ENCODE data around the gene KAT7.
A peak's percentile ranks its signal among the peaks of the same experiment; 100 is the strongest.

KAT7 gene

DNA sequence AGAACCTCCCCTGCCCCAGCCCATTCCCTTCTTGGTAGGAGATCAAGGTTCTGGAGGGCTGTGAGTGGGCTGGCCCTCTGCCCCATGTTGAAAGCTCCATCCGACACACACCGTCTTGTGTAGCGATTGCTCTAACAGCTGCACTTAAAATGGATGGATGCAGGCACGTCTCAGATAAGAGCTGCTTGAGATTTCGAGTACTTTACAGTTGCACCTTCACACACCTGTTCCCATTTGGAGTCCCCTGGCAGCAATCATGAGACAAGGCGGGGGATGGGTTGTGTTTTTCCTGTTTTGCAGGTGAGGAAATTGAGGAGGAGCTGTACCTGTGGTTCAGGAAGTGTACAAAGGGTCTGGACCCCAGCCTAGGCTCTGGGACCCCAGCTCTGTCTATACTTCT, 85.0 kb downstream of the KAT7 start:
- no peak for DNase-seq

DNA sequence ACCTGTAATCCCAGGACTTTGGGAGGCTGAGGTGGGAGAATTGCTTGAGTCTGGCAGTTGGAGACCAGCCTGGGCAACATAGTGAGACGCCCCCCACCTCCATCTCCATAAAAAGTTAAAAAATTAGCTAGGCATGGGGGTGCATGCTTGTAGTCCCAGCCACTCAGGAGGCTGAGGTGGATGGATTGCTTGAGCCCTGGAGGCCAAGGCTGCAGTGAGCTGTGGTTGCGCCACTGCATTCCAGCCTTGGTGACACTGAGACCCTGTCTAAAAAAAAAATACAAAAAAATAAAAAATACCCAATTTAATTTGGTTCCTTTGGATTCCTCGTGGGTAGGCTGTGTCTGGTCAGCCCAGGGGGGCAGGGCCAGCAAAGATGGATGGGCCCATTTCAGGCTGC, 85.4 kb downstream of the KAT7 start:
- no peak for DNase-seq

GRCh38 chr17:49874911-49875310, 86.4 kb downstream of the KAT7 start:
- no peak for DNase-seq

- no peak for DNase-seq
Observed at GRCh38 chr17:49875685-49876084, 87.2 kb downstream of the KAT7 start.

DNA sequence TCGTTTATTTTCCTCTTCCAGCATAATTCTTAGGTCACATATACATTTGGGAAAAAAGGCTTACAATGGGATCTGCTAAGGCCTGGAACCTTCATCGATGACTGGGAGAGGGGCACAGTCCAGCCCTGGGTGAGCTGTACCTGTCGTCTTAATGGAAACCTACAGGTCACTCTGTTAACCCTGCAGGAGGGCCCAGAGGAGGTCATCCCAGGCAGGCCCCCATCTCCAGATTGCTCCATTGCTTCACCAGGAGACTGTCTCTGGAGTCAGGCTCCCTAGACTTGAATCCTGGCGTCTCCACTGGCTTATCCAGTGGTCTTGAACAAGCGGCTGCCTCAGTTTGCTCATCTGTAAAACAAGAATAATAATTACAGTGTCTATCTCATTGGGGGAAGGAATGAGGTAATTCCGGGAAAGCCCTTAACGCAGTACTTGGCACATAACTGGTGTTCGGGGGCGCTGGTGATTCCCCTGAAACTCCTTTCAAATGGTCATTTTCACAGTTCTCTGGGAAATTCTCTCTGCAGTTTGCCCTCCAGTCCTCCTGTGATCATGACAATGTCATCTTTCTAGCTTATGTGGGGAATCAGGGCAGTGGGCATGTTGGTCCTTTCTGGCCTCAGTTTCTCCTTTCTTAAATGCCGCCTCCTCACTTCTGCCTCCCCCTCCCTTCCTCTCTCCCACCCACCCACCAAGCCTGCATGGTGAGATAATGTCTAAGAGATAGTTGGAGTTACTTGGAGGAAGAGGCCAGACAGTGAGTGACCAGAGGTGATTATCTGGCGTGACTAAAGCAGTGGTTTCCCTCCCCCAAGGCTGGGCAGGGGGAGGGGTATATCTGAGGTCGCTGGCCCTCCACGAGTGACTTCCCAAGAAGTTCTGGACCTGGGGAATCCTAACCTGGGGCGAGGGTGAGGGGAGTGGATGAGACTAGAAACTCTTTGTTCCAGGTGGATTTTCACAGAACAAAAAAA, 90.7 kb downstream of the KAT7 start:
- no peak for DNase-seq

DNA sequence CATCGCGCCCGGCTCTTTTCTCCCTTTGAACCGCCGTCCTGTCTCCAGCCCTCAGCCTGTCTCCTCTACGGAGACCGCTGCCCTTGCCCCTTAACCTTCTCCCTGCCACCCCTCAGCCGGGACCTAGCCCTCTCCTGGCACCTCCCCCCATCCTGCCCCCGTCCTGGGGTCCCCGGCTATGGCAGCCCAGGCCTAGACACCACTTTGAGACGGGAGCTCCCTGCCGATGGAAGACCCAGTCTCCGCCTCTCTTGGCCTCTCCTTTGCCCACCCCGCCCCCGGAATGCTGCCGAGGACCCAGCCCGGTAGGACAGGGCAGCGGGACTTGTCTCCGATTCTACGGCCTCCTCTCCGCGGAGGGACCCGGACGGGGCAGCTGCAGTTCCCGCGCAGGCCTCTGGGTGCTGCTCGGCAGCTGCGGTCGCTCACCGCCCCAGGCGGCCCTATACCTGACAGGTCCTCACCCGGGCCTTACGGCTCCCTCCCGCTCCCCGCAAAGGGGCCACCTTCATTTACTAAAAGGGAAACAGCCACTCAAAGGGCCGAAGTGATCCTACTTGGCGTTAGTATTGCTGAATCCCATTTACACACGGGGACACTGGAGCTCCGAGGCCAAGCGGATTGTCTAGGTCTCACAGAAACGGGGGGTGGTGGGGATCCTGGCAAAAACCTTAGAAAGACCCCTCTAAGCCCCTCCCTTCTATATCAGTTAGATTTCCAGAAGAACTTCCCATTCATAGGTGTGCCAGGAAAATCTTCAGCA, 92.0 kb downstream of the KAT7 start:
- peak; percentile 47 for DNase-seq

DNA sequence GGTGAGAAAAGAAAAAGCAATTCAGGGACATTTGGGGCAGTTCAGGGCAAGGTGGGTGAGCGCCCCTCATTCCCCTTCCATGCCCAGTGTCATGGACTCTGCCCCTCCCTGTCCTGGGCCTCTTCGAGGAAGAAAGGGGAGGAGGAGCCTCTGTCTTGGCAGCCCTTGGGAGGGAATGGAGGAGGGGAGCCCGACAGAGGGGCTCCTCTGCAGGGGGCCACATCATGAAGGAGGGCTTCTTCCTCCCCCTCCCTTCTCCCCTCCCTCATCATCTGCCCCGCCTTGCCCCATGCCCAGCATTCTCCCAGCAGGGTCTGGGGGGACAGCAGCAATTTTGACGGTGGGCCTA, 92.5 kb downstream of the KAT7 start:
- no peak for DNase-seq

DNA sequence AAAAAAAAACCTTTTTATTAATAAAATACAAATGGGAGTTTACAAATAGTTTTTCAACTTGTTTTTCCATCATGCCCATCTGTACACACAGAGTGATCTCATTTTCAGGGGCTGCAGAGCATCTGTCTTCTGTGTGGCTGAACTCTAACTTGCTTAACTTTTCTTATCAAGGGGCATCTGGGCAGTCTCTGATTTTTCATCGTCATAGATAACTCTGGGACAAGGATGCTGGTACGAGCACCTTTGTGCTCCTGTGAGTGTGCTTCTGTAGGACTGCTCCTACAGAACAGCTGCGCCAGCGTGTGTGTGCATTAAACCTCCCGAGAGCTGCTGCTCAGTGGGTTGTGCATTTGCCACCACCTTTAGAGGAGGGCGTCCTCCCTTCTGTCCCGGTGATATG, 94.0 kb downstream of the KAT7 start:
- no peak for DNase-seq

Measured in NCI-H1092 (cell line).